SK-N-MC (cell line): ENCODE measurements around the gene RAB39B.
A peak's percentile ranks its signal among the peaks of the same experiment; 100 is the strongest.

ENCODE experiments used
- DNase-seq: peaks from one replicate; pipeline ENCODE4 v3.0.0-alpha.2; 2011; ENCODE audit warnings: low read depth, low spot score
- H3K27ac ChIP-seq: fragments of 200-600 bp; sonication (generic); 2 replicates; pipeline ENCODE4 v1.5.1; 2016; ENCODE audit warnings: mixed run types
- H3K36me3 ChIP-seq: fragments of 200-600 bp; sonication (generic); 2 replicates; pipeline ENCODE4 v1.6.1; 2017; ENCODE audit warnings: antibody characterized with exemption, low read length, mixed read lengths; ENCODE audit not compliant: insufficient read depth
- H3K4me3 ChIP-seq: fragments of 200-600 bp; sonication (generic); 2 replicates; pipeline ENCODE4 v1.5.1; 2016
- H3K9ac ChIP-seq: fragments of 200-600 bp; sonication (generic); 2 replicates; pipeline ENCODE4 v1.8.0; 2017; ENCODE audit warnings: mixed run types, mixed read lengths; ENCODE audit not compliant: insufficient read length
- H3K9me3 ChIP-seq: fragments of 200-600 bp; sonication (generic); 2 replicates; pipeline ENCODE4 v1.6.1; 2017; ENCODE audit warnings: low read depth, mild to moderate bottlenecking, antibody characterized with exemption, low read length, moderate library complexity, mixed read lengths
- EZH2 ChIP-seq: fragments of 200-600 bp; sonication (generic); IDR thresholded peaks from one replicate; pipeline ENCODE4 v1.6.1; 2017; ENCODE audit warnings: antibody characterized with exemption
- FOXP2 ChIP-seq: optimal IDR thresholded peaks from 2 replicates; pipeline ENCODE3; 2011; ENCODE audit warnings: mild to moderate bottlenecking, moderate library complexity; ENCODE audit not compliant: insufficient read depth; ENCODE audit errors: extremely low read length, control extremely low read depth
- POLR2AphosphoS5 ChIP-seq: IDR thresholded peaks from 2 replicates; pipeline ENCODE4 v1.6.1; 2012; ENCODE audit warnings: mild to moderate bottlenecking, low read depth, low read length, borderline replicate concordance

Gene RAB39B

GRCh38 chrX:155221351-155221750, 42.9 kb downstream of the RAB39B start:
- no peak overlapping the region for H3K9ac ChIP-seq
- TF ChIP-seq FOXP2: no peak
- TF ChIP-seq POLR2AphosphoS5: no peak
- no peak for TF ChIP-seq EZH2
- no peak overlapping the region for H3K4me3 ChIP-seq
- no peaks in the 10 kb centered on the region for H3K9me3 ChIP-seq
- DNase-seq: no peak
- no peak overlapping the region for H3K27ac ChIP-seq
- H3K36me3 ChIP-seq: peaks cover 21% of the 10 kb centered on the region; the same call in 1 of the 2 replicates

GRCh38 chrX:155218777-155219176, 45.5 kb downstream of the RAB39B start:
- Histone ChIP-seq H3K9me3 (no peaks in the 10 kb centered on the region), H3K36me3 (peaks cover 20% of the 10 kb centered on the region; the same call in 1 of the 2 replicates), H3K9ac (no peak overlapping the region), H3K27ac (no peak overlapping the region), H3K4me3 (no peak overlapping the region)
- DNase-seq: no peak
- TF ChIP-seq FOXP2: no peak

GRCh38 chrX:155216940-155217440, 47.3 kb downstream of the RAB39B start:
- peak overlapping the region; percentile 87 for H3K9ac ChIP-seq
- H3K36me3 ChIP-seq: peaks cover 20% of the 10 kb centered on the region; the same call in 1 of the 2 replicates
- no peak for DNase-seq
- H3K27ac ChIP-seq: no peak overlapping the region
- H3K4me3 ChIP-seq: peak overlapping the region; percentile 82
- no peaks in the 10 kb centered on the region for H3K9me3 ChIP-seq
- TF ChIP-seq FOXP2: no peak
- no peak for TF ChIP-seq EZH2
- TF ChIP-seq POLR2AphosphoS5: no peak

GRCh38 chrX:155216179-155216939, 47.9 kb downstream of the RAB39B start, which contains the start of gene VBP1:
VBP1 (plus strand) TSS chrX:155216460; CDS start chrX:155216483, 23 bp downstream.
- peak; percentile 78 for DNase-seq
- Histone ChIP-seq H3K27ac (0 out of 2 replicates have a peak within 1 kb of the TSS, but pooled peaks have one; percentile 62), H3K4me3 (peak within 1 kb of the TSS; percentile 82), H3K9ac (peak within 1 kb of the TSS; percentile 87), H3K36me3 (peaks cover 14% of the 10 kb centered on the region; the same call in 1 of the 2 replicates), H3K9me3 (no peaks in the 10 kb centered on the region)
- TF ChIP-seq FOXP2 (no peak), EZH2 (no peak), POLR2AphosphoS5 (peak; percentile 57; the same call in 1 of the 2 replicates)

- no peak for DNase-seq
- Histone ChIP-seq H3K27ac (no peak overlapping the region), H3K9ac (no peak overlapping the region), H3K9me3 (no peaks in the 10 kb centered on the region), H3K4me3 (peak overlapping the region; percentile 82), H3K36me3 (peaks cover 10% of the 10 kb centered on the region; the same call in 1 of the 2 replicates)
- no peak for TF ChIP-seq EZH2
- TF ChIP-seq FOXP2: no peak
- no peak for TF ChIP-seq POLR2AphosphoS5
Observed at GRCh38 chrX:155215443-155216178, 48.7 kb downstream of the RAB39B start.

- no peaks in the 10 kb centered on the region for H3K36me3 ChIP-seq
- H3K9me3 ChIP-seq: no peaks in the 10 kb centered on the region
- no peak overlapping the region for H3K27ac ChIP-seq
- DNase-seq: no peak
- TF ChIP-seq FOXP2: no peak
- no peak overlapping the region for H3K9ac ChIP-seq
- H3K4me3 ChIP-seq: no peak overlapping the region
Observed at GRCh38 chrX:155213731-155214130, 50.6 kb downstream of the RAB39B start.

- Histone ChIP-seq H3K9me3 (no peaks in the 10 kb centered on the region), H3K27ac (no peak overlapping the region), H3K4me3 (no peak overlapping the region), H3K36me3 (no peaks in the 10 kb centered on the region), H3K9ac (no peak overlapping the region)
- TF ChIP-seq EZH2: no peak
- no peak for TF ChIP-seq FOXP2
- no peak for TF ChIP-seq POLR2AphosphoS5
- DNase-seq: no peak
Observed at GRCh38 chrX:155211208-155211607, 53.1 kb downstream of the RAB39B start.
